Peyer's patch (tissue), 4 donors: ENCODE measurements around the gene CHN2.

ENCODE experiments used
- CTCF ChIP-seq, 6 experiments: fragments of 450-650 bp in 4 of 6; fragments of 200-600 bp in 2 of 6; sonication (generic) in 1 of 6; IDR thresholded peaks; one replicate each; pipeline ENCODE4 v1.5.1; 2017 to 2019; ENCODE audit warnings: antibody characterized with exemption in 6 of 6, mild to moderate bottlenecking in 3 of 6, moderate library complexity in 1 of 6
- POLR2A ChIP-seq, 2 donors: fragments of 450-650 bp; IDR thresholded peaks; one replicate each; pipeline ENCODE4 v1.5.1; 2017; ENCODE audit warnings: antibody characterized with exemption in 2 of 2, mild to moderate bottlenecking in 2 of 2, moderate library complexity in 2 of 2

GRCh38 chr7:29308424-29308823, 113.8 kb downstream of the CHN2 start:
- TF ChIP-seq CTCF (IDR thresholded peaks at IDR 0.05) (no peak), POLR2A (IDR thresholded peaks at IDR 0.05) (no peak)
